WTC11 (cell line): Measurements from ENCODE around the gene ZNF710. TPM values are rescaled to one million over a fixed set of nuclear protein-coding genes. Genes with fewer than 3 reads are reported as not detected.
"Not testable (repeated sequence)": the region's sequence is repeated elsewhere in the genome, so short reads cannot be mapped to it uniquely, and the experiment has no call there.

Source experiments
- ATAC-seq: fragments of 200-7000 bp; cut with Tn5 transposase; 2 replicates; pipeline ENCODE4 v1.10.0; 2021; ENCODE audit warnings: mild to moderate bottlenecking, moderate library complexity
- CTCF ChIA-PET: fragments of 300-600 bp; sonication (Branson Sonifier 250); formaldehyde crosslinking; loops from one replicate; lab custom pipeline; 2021; ENCODE audit warnings: antibody characterized with exemption; lab: Charles Lee
- POLR2A ChIA-PET: fragments of 350-600 bp; sonication (Branson Sonifier 250); formaldehyde crosslinking; loops from one replicate; lab custom pipeline; 2021; ENCODE audit warnings: antibody characterized with exemption; lab: Charles Lee
- DNase-seq: peaks from one replicate; pipeline ENCODE4 v3.0.0; 2021; ENCODE audit warnings: low spot score
- H3K27ac Mint-ChIP-seq: 2 replicates; pipeline ENCODE4 v1.8.0; 2021; ENCODE audit warnings: mixed read lengths
- H3K27me3 Mint-ChIP-seq: 2 replicates; pipeline ENCODE4 v1.8.0; 2021; ENCODE audit warnings: low read depth, mild to moderate bottlenecking, moderate library complexity, mixed read lengths
- H3K36me3 Mint-ChIP-seq: 2 replicates; pipeline ENCODE4 v1.8.0; 2021; ENCODE audit warnings: mixed read lengths
- H3K4me1 Mint-ChIP-seq: 2 replicates; pipeline ENCODE4 v1.8.0; 2022; ENCODE audit warnings: mixed read lengths
- H3K4me3 Mint-ChIP-seq: 2 replicates; pipeline ENCODE4 v1.8.0; 2021; ENCODE audit warnings: mild to moderate bottlenecking, moderate library complexity, mixed read lengths
- H3K9me3 Mint-ChIP-seq: 2 replicates; pipeline ENCODE4 v1.8.0; 2021; ENCODE audit warnings: mixed read lengths
- AFF4 ChIP-seq: sonication (generic); formaldehyde crosslinking; IDR thresholded peaks from 2 replicates; pipeline ENCODE4 v1.8.1; 2023; ENCODE audit warnings: mild to moderate bottlenecking, missing genetic modification reagents, borderline replicate concordance
- AR ChIP-seq: fragments of 250-450 bp; sonication (Bioruptor Pico); IDR thresholded peaks from 2 replicates; pipeline ENCODE4 v1.9.0; 2021; ENCODE audit warnings: mild to moderate bottlenecking
- ATF3 ChIP-seq: sonication (generic); formaldehyde crosslinking; conservative IDR thresholded peaks from 2 replicates; pipeline ENCODE4 v1.8.1; 2022; ENCODE audit warnings: mild to moderate bottlenecking, missing genetic modification reagents
- GTF2I ChIP-seq: fragments of 250-450 bp; sonication (Bioruptor Pico); conservative IDR thresholded peaks from 2 replicates; pipeline ENCODE4 v1.4.0; 2021; ENCODE audit warnings: mild to moderate bottlenecking
- NFE2L1 ChIP-seq: sonication (generic); formaldehyde crosslinking; IDR thresholded peaks from 2 replicates; pipeline ENCODE4 v1.8.1; 2023; ENCODE audit warnings: missing genetic modification reagents
- SOX15 ChIP-seq: fragments of 250-450 bp; sonication (Bioruptor Pico); IDR thresholded peaks from 2 replicates; pipeline ENCODE4 v1.9.0; 2021; ENCODE audit warnings: mild to moderate bottlenecking
- TCF7 ChIP-seq: sonication (generic); formaldehyde crosslinking; IDR thresholded peaks from 2 replicates; pipeline ENCODE4 v1.8.0; 2022; ENCODE audit warnings: mild to moderate bottlenecking, low read depth, missing genetic modification reagents, moderate library complexity
- TEAD1 ChIP-seq: sonication (generic); formaldehyde crosslinking; IDR thresholded peaks from 2 replicates; pipeline ENCODE4 v1.8.0; 2022; ENCODE audit warnings: mild to moderate bottlenecking, missing genetic modification reagents
- ZNF121 ChIP-seq: sonication (generic); formaldehyde crosslinking; IDR thresholded peaks from 2 replicates; pipeline ENCODE4 v1.8.0; 2023; ENCODE audit warnings: missing genetic modification reagents
- ZNF138 ChIP-seq: sonication (generic); formaldehyde crosslinking; conservative IDR thresholded peaks from 2 replicates; pipeline ENCODE4 v1.8.1; 2022; ENCODE audit warnings: mild to moderate bottlenecking, moderate library complexity, missing genetic modification reagents
- ZNF425 ChIP-seq: fragments of 250-450 bp; sonication (Bioruptor Pico); conservative IDR thresholded peaks from 2 replicates; pipeline ENCODE4 v1.9.0; 2021; ENCODE audit warnings: mild to moderate bottlenecking
- ZNF532 ChIP-seq: fragments of 250-450 bp; sonication (Bioruptor Pico); IDR thresholded peaks from 2 replicates; pipeline ENCODE4 v1.9.0; 2021; ENCODE audit warnings: mild to moderate bottlenecking, borderline replicate concordance
- ZSCAN18 ChIP-seq: fragments of 250-450 bp; sonication (Bioruptor Pico); IDR thresholded peaks from 2 replicates; pipeline ENCODE4 v2.1.2; 2022; ENCODE audit warnings: mild to moderate bottlenecking, moderate library complexity
- total RNA-seq: library from RNA; stranded (reverse); gene quantifications from 3 replicates; pipeline ENCODE4 v1.2.3, GENCODE V29; 2021

Gene ZNF710
- total RNA-seq, 1 experiment from 2014 or later = 25.9 TPM

GRCh38 chr15:89976246-89976600 lies 24.9 kb upstream of the ZNF710 start:
- POLR2A ChIA-PET = no interaction called here
- Mint-ChIP-seq H3K27me3 (peaks cover 41% of the 10 kb centered on the region), H3K9me3 (peaks cover 8% of the 10 kb centered on the region), H3K27ac (no peak overlapping the region), H3K4me1 (peaks cover 3% of the 10 kb centered on the region; the same call in 1 of the 2 replicates), H3K36me3 (peaks cover 6% of the 10 kb centered on the region), H3K4me3 (no peak overlapping the region)
- TF ChIP-seq ZNF121 (CRISPR knock-in tag) (no peak), ATF3 (no peak), SOX15 (CRISPR knock-in tag) (no peak), AFF4 (CRISPR knock-in tag) (no peak), ZNF532 (CRISPR knock-in tag) (no peak), ZNF425 (CRISPR knock-in tag) (no peak), TCF7 (CRISPR knock-in tag) (no peak), TEAD1 (CRISPR knock-in tag) (no peak), AR (CRISPR knock-in tag) (no peak), ZNF138 (CRISPR knock-in tag) (no peak), ZSCAN18 (no peak), GTF2I (CRISPR knock-in tag) (no peak), NFE2L1 (CRISPR knock-in tag) (no peak)
- ATAC-seq = no peak
- DNase-seq = no peak
- CTCF ChIA-PET = interaction anchor here (0.7 to 2.1 kb wide), 4 partner anchors 22 to 236 kb away, joined by 3 to 8 read pairs (median 5); no protein-coding TSS in a partner anchor

GRCh38 chr15:89977836-89978235 lies 23.3 kb upstream of the ZNF710 start:
- ATAC-seq, H3K36me3 Mint-ChIP-seq, POLR2A ChIA-PET, H3K4me3 Mint-ChIP-seq, CTCF ChIA-PET, H3K9me3 Mint-ChIP-seq, DNase-seq, H3K27ac Mint-ChIP-seq: not testable (repeated sequence)
- Mint-ChIP-seq H3K4me1 (peaks cover 17% of the 10 kb centered on the region), H3K27me3 (peaks cover 57% of the 10 kb centered on the region)
